Right cardiac atrium (tissue), 5 donors: ENCODE results near the gene ANKFY1. TPM values are rescaled to one million over a fixed set of nuclear protein-coding genes. Genes with fewer than 3 reads are reported as not detected.
"Not testable (repeated sequence)": the region's sequence is repeated elsewhere in the genome, so short reads cannot be mapped to it uniquely, and the experiment has no call there.

Source experiments
- ATAC-seq, 2 donors: fragments of 200-7000 bp; cut with Tn5 transposase; one replicate each; pipeline versions ENCODE4 v1.8.0 to v1.9.1; 2020; ENCODE audit warnings: moderate library complexity in 2 of 2, mild to moderate bottlenecking in 1 of 2
- DNase-seq, 3 donors: peaks; one replicate each; pipeline ENCODE4 v3.0.0-alpha.2; 2020
- H3K27ac ChIP-seq: one replicate; pipeline ENCODE4 v1.5.1; 2013; ENCODE audit warnings: mild to moderate bottlenecking, low read length, control low read depth, moderate library complexity
- H3K27me3 ChIP-seq: one replicate; pipeline ENCODE4 v1.6.1; 2013; ENCODE audit not compliant: control insufficient read depth, insufficient read depth
- H3K4me1 ChIP-seq: one replicate; pipeline ENCODE4 v1.6.1; 2013; ENCODE audit warnings: low read length; ENCODE audit not compliant: control insufficient read depth, insufficient read depth
- H3K4me3 ChIP-seq: one replicate; pipeline ENCODE4 v1.5.1; 2013; ENCODE audit warnings: low read length, control low read depth
- H3K9me3 ChIP-seq: one replicate; pipeline ENCODE4 v1.6.1; 2013; ENCODE audit warnings: low read length; ENCODE audit not compliant: control insufficient read depth
- WGBS: extraction: QIAGEN DNeasy Blood & Tissue Kit; methylation state at CpG from one replicate; pipeline ENCODE4 v1.1.7; 2013; 5-methylcytosine and 5-hydroxymethylcytosine counted together
- intact Hi-C, 4 donors: fragments of 100-400 bp; cut with DNase I; formaldehyde crosslinking; loops; one replicate each; pipeline versions ENCODE4 v1.11.0 to v1.14.0; 2022 to 2023
- polyA plus RNA-seq: library from polyadenylated mRNA; stranded (reverse); fragments of 200-250 nt; gene quantifications from one replicate; pipeline ENCODE4 v1.2.3, GENCODE V29; 2013
- total RNA-seq, 4 donors: library from RNA; stranded (reverse); fragmentation: NEBNext Ultra II Directional; extraction: Animal tissue kit (Norgen Biotek cat#: 25700); gene quantifications; one replicate each; pipeline ENCODE4 v1.2.1, GENCODE V29; 2021
- donor health status: healthy with polysubstance abuse.
- donor health status: DM: no; HTN: yes; CAD: no.
- donor health status: DM: no; HTN: no; CAD: no.
- donor health status: DM: no; HTN: yes; CAD: no; lungs with severe emphysema.
- donor health status: DM: yes; HTN: yes; CAD: no.

The ANKFY1 gene
- total and polyA plus RNA-seq, 5 donors = 8.6 to 27.1 (median 24.5) TPM

- intact Hi-C loops = no loop called here
- H3K27me3 ChIP-seq = no peaks in the 10 kb centered on the region
- ATAC-seq (no peak), DNase-seq (no peak)
- WGBS = 89% methylated on average over 2 of the region's 2 CpGs
- no peak overlapping the region for H3K27ac ChIP-seq
- no peak overlapping the region for H3K4me3 ChIP-seq
- no peaks in the 10 kb centered on the region for H3K4me1 ChIP-seq
- no peaks in the 10 kb centered on the region for H3K9me3 ChIP-seq
Observed at GRCh38 chr17:4256952-4257351, 6.8 kb downstream of the ANKFY1 start.

GRCh38 chr17:4255271-4255670 is 8.5 kb downstream of the ANKFY1 start:
- WGBS = 92% methylated on average over 6 of the region's 6 CpGs
- intact Hi-C loops, H3K4me3 ChIP-seq, H3K27ac ChIP-seq, H3K4me1 ChIP-seq, ATAC-seq, H3K27me3 ChIP-seq, H3K9me3 ChIP-seq, DNase-seq: not testable (repeated sequence)

- intact Hi-C loops = no loop called here
- H3K4me3 ChIP-seq = no peak overlapping the region
- peaks cover 5% of the 10 kb centered on the region for H3K4me1 ChIP-seq
- H3K9me3 ChIP-seq = no peaks in the 10 kb centered on the region
- WGBS = 81% methylated on average over 2 of the region's 2 CpGs
- H3K27ac ChIP-seq = no peak overlapping the region
- no peak for DNase-seq
- H3K27me3 ChIP-seq = no peaks in the 10 kb centered on the region
- ATAC-seq = no peak
Observed at GRCh38 chr17:4250887-4251286, 12.9 kb downstream of the ANKFY1 start.

- peak in 1 of 2 donors; percentile 13 for ATAC-seq
- intact Hi-C loops = no loop called here
- H3K4me1 ChIP-seq = peaks cover 5% of the 10 kb centered on the region
- H3K27me3 ChIP-seq = no peaks in the 10 kb centered on the region
- no peak for DNase-seq
- H3K4me3 ChIP-seq = no peak overlapping the region
- no peak overlapping the region for H3K27ac ChIP-seq
- 49% methylated on average over 4 of the region's 4 CpGs for WGBS
- no peaks in the 10 kb centered on the region for H3K9me3 ChIP-seq
Observed at GRCh38 chr17:4249452-4250029, 14.2 kb downstream of the ANKFY1 start.

GRCh38 chr17:4248504-4249277 is 15.1 kb downstream of the ANKFY1 start:
- 82% methylated on average over 7 of the region's 7 CpGs for WGBS
- Histone ChIP-seq H3K4me3 (no peak overlapping the region), H3K9me3 (no peaks in the 10 kb centered on the region), H3K27ac (no peak overlapping the region), H3K27me3 (no peaks in the 10 kb centered on the region), H3K4me1 (peaks cover 5% of the 10 kb centered on the region)
- no peak for ATAC-seq
- DNase-seq = no peak
- intact Hi-C loops = no loop called here

GRCh38 chr17:4247971-4248388 is 15.8 kb downstream of the ANKFY1 start:
- no peak overlapping the region for H3K4me3 ChIP-seq
- DNase-seq = no peak
- no peaks in the 10 kb centered on the region for H3K27me3 ChIP-seq
- H3K27ac ChIP-seq = no peak overlapping the region
- intact Hi-C loops = no loop called here
- ATAC-seq = no peak
- H3K9me3 ChIP-seq = no peaks in the 10 kb centered on the region
- peaks cover 5% of the 10 kb centered on the region for H3K4me1 ChIP-seq
- 91% methylated on average over 11 of the region's 11 CpGs for WGBS

- H3K4me1 ChIP-seq = peaks cover 5% of the 10 kb centered on the region
- H3K9me3 ChIP-seq = no peaks in the 10 kb centered on the region
- ATAC-seq (no peak), DNase-seq (no peak)
- H3K27ac ChIP-seq = no peak overlapping the region
- 62% methylated on average over 5 of the region's 5 CpGs for WGBS
- intact Hi-C loops = no loop called here
- H3K4me3 ChIP-seq = no peak overlapping the region
- no peaks in the 10 kb centered on the region for H3K27me3 ChIP-seq
Observed at GRCh38 chr17:4247361-4247970, 16.3 kb downstream of the ANKFY1 start.

GRCh38 chr17:4246674-4247073 is 17.1 kb downstream of the ANKFY1 start:
- H3K9me3 ChIP-seq = no peaks in the 10 kb centered on the region
- ATAC-seq = no peak
- H3K27me3 ChIP-seq = no peaks in the 10 kb centered on the region
- no peak overlapping the region for H3K4me3 ChIP-seq
- peaks cover 5% of the 10 kb centered on the region for H3K4me1 ChIP-seq
- intact Hi-C loops = no loop called here
- whole genome bisulfite sequencing = 96% methylated on average over 5 of the region's 5 CpGs
- no peak overlapping the region for H3K27ac ChIP-seq
- no peak for DNase-seq

- intact Hi-C loops = no loop called here
- DNase-seq (peak in 1 of 3 donors; percentile 37), ATAC-seq (no peak)
- Histone ChIP-seq H3K27ac (no peak overlapping the region), H3K4me1 (no peaks in the 10 kb centered on the region), H3K27me3 (no peaks in the 10 kb centered on the region), H3K9me3 (no peaks in the 10 kb centered on the region), H3K4me3 (no peak overlapping the region)
- WGBS = 86% methylated on average over 11 of the region's 11 CpGs
Observed at GRCh38 chr17:4241535-4241934, 22.2 kb downstream of the ANKFY1 start.

GRCh38 chr17:4236456-4236855 is 27.3 kb downstream of the ANKFY1 start:
- Histone ChIP-seq H3K9me3 (no peaks in the 10 kb centered on the region), H3K27ac (no peak overlapping the region), H3K4me3 (no peak overlapping the region), H3K27me3 (no peaks in the 10 kb centered on the region), H3K4me1 (peaks cover 2% of the 10 kb centered on the region)
- DNase-seq = no peak
- no peak for ATAC-seq
- 17% methylated on average over 3 of the region's 3 CpGs for WGBS
- intact Hi-C loops = no loop called here
